SK-N-DZ (cell line): ENCODE data around the gene TBC1D14.
"Not testable (repeated sequence)": the region's sequence is repeated elsewhere in the genome, so short reads cannot be mapped to it uniquely, and the experiment has no call there.

ENCODE experiments used
- DNase-seq: peaks from one replicate; pipeline ENCODE4 v3.0.0-alpha.2; 2015; ENCODE audit warnings: low spot score

The TBC1D14 gene

GRCh38 chr4:7079909-7080308, 170.3 kb downstream of the TBC1D14 start:
- not testable (repeated sequence) for DNase-seq
